ENCODE results near the gene SYT2.
"Not testable (repeated sequence)": the region's sequence is repeated elsewhere in the genome, so short reads cannot be mapped to it uniquely, and the experiment has no call there.

SYT2 gene

DNA sequence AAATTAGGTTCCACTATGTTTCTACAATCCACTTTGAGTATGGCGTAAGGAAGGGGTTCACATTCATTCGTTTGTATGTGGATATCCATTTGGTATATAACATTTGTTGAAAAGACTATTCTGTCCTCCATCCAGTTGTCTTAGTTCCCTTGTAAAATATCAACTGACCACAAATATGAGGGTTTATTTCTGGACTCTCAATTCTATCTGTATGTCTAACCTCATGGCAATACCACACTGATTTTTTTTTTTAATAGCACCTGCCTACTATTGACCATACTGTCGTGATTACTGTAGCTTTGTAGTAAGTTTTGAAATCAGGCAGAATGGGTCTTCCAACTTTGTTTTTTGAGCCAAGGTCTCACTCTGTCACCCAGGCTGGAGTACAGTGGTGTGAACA is 98.2 kb downstream of the SYT2 start:
- CTCF ChIA-PET = not testable (repeated sequence)

DNA sequence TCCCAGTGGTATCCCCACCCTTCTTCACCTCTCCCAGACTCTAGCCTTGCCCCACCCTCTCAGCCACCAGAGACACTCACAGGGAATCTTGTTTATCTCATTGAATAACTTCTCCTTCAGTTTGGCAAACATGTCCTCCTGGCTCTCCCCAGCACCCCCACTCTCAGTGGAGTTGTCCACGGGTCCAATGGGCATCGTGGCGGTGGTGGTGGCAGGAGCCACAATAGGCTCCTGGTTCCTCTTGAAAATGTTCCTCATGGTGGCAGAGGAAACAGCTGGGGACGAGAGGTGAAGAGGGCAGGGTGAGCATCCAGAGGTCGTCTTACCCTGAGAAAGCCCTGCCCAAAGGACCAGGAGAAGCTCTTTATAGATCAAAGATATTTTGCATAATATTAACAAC is 104.7 kb downstream of the SYT2 start:
- CTCF ChIA-PET = no interaction called here
- Mint-ChIP-seq H3K27me3 (no peaks in the 10 kb centered on the region), H3K36me3 (no peaks in the 10 kb centered on the region), H3K4me3 (no peak overlapping the region), H3K27ac (no peak overlapping the region), H3K9me3 (no peaks in the 10 kb centered on the region), H3K4me1 (peaks cover 2% of the 10 kb centered on the region)
- DNase-seq = no peak

More for the DNA sequence above, 98.2 kb downstream of the SYT2 start:
- not testable (repeated sequence) for DNase-seq, H3K4me3 Mint-ChIP-seq, H3K27ac Mint-ChIP-seq, H3K36me3 Mint-ChIP-seq, H3K9me3 Mint-ChIP-seq
- Mint-ChIP-seq H3K27me3 (peaks cover 30% of the 10 kb centered on the region), H3K4me1 (peaks cover 20% of the 10 kb centered on the region)

DNA sequence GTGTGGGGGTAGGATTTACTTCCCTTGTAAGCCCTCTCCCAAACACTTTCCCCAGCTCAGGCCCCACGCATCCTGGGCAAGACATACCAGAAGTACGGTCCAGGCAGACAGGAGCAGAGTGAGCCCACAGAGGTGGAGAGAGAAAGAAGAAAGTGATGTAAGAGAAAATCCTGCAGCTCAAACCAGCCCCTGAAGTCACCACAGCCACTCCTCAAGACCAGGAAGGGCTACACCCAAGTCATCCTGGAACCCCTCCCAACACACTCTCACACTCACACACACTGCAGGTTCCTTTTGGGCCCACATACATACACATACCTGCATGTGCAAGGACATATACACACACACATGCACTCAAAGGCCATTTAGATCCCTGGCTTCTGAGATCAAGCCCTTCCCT is 106.8 kb downstream of the SYT2 start:
- Mint-ChIP-seq H3K27ac (no peak overlapping the region), H3K9me3 (no peaks in the 10 kb centered on the region), H3K27me3 (peaks cover 4% of the 10 kb centered on the region), H3K4me3 (no peak overlapping the region), H3K36me3 (no peaks in the 10 kb centered on the region), H3K4me1 (peaks cover 2% of the 10 kb centered on the region)
- no peak for DNase-seq
- CTCF ChIA-PET = no interaction called here

- Mint-ChIP-seq H3K4me3 (no peak overlapping the region), H3K9me3 (no peaks in the 10 kb centered on the region), H3K27me3 (peaks cover 8% of the 10 kb centered on the region), H3K36me3 (no peaks in the 10 kb centered on the region), H3K4me1 (peaks cover 2% of the 10 kb centered on the region), H3K27ac (no peak overlapping the region)
- DNase-seq = no peak
- CTCF ChIA-PET = interaction anchor here (0.6 to 1.1 kb wide), 6 partner anchors 14 to 251 kb away, joined by 3 to 6 read pairs (median 3); no protein-coding TSS in a partner anchor
Measured at GRCh38 chr1:202600432-202601041, 109.7 kb downstream of the SYT2 start.

DNA sequence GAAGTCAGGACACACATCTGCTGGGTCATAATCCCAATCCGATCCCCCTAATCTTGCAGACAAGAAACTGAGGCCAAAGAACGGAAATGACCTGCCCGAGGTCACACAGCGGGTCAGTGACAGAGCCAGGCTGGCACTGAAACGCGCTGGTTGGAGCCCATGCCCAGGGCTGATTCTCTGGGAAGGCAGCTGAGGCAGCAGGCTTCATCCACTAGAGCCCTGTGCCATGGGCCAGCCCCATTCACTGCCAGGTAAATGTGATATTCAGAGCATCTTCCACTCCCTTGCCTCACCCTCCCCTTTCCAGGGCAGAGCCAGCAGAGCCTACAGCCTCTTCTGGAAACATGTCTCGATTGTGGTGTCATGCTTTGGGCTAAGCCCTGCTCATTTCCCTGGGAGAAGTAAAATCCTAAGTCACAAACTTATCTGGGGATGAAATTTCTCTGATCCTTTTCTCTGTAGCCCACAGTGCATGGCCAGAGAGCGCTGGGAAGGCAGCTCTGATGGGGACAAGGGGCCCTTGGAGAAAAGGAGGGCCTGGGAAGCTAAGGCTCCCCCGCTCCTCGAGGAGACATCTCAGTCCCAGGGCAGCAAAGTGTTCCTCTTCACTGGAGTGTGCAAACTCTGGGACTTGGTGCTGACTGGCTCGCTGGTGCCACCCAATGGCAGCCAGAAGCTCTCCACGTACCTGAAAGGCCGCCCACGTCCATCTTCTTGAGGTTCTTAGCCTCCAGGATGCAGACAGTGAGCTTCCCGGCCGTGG is 110.4 kb downstream of the SYT2 start:
- Mint-ChIP-seq H3K4me1 (peaks cover 2% of the 10 kb centered on the region), H3K36me3 (no peaks in the 10 kb centered on the region), H3K4me3 (no peak overlapping the region), H3K27ac (no peak overlapping the region), H3K9me3 (no peaks in the 10 kb centered on the region), H3K27me3 (peaks cover 10% of the 10 kb centered on the region)
- CTCF ChIA-PET = interaction anchor here (0.6 to 1.1 kb wide), 6 partner anchors 15 to 251 kb away, joined by 3 to 6 read pairs (median 3); no protein-coding TSS in a partner anchor
- peak; percentile 46 for DNase-seq

DNA sequence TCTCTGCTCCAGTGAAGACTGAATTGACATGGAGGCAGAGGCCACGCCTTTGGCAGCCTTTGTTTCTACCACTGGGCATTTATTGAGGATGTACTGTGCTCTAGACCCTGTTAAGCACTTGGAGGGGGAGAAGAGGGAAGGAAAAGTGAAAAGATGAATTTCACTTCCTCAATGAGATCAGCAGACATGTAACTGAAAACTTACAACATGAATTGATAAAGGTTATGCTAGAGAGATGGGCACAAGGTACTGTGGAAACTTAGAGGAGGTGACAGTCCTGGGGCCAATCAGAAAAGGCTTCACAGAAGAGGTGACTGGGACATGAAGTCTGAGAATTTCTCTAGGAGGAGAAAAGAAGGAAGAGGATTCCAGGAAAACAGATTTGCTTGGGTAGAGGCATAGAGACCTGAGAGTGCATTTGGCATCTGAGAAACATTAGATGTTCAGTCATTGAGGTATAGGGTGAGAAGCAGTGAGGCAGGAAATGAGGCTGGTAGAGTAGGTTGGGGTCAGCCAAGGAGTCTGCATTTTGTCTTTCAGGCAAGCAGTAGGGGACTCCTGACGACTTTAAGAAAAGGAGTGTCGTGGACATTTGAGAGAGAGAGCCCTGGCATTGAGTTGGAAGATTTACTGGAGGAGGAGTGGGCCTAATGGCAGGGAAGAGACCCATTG is 113.0 kb downstream of the SYT2 start:
- Mint-ChIP-seq H3K27ac (no peak overlapping the region), H3K36me3 (no peaks in the 10 kb centered on the region), H3K9me3 (no peaks in the 10 kb centered on the region), H3K27me3 (peaks cover 16% of the 10 kb centered on the region), H3K4me3 (no peak overlapping the region), H3K4me1 (no peaks in the 10 kb centered on the region)
- CTCF ChIA-PET = no interaction called here
- no peak for DNase-seq

DNA sequence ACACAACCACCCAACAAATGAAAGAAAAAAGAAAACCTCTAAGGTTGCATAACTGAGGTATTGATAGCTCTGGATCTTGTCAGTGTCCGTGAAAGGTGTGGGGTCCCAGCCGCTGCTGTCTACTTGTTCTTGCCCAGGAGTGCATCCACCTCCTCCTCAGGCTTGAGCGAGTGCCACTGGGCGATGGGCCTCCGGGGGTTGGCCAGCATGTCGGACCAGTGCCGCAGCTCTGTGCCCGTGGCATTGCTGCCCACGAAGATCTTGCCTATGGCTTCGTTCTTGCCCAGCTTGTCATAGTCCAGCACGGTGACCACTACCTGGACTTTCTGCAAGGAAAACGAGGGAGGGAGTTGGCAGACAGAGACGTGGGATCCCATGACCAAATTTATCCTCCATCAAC is 113.6 kb downstream of the SYT2 start:
- H3K27ac Mint-ChIP-seq = no peak overlapping the region
- no peak for DNase-seq
- H3K9me3 Mint-ChIP-seq = no peaks in the 10 kb centered on the region
- peaks cover 16% of the 10 kb centered on the region for H3K27me3 Mint-ChIP-seq
- CTCF ChIA-PET = no interaction called here
- H3K4me3 Mint-ChIP-seq = no peak overlapping the region
- H3K36me3 Mint-ChIP-seq = no peaks in the 10 kb centered on the region
- no peaks in the 10 kb centered on the region for H3K4me1 Mint-ChIP-seq

- Mint-ChIP-seq H3K27me3 (peaks cover 12% of the 10 kb centered on the region), H3K4me3 (no peak overlapping the region), H3K27ac (no peak overlapping the region), H3K36me3 (no peaks in the 10 kb centered on the region), H3K9me3 (no peaks in the 10 kb centered on the region), H3K4me1 (no peaks in the 10 kb centered on the region)
- CTCF ChIA-PET = no interaction called here
- no peak for DNase-seq
Measured at GRCh38 chr1:202593845-202594244, 116.4 kb downstream of the SYT2 start.

GRCh38 chr1:202592146-202592545 is 118.1 kb downstream of the SYT2 start:
- Mint-ChIP-seq H3K27ac (no peak overlapping the region), H3K4me3 (no peak overlapping the region), H3K36me3 (no peaks in the 10 kb centered on the region), H3K9me3 (no peaks in the 10 kb centered on the region), H3K4me1 (peaks cover 2% of the 10 kb centered on the region), H3K27me3 (peaks cover 12% of the 10 kb centered on the region)
- no peak for DNase-seq
- CTCF ChIA-PET = no interaction called here

GRCh38 chr1:202591515-202591914 is 118.7 kb downstream of the SYT2 start:
- H3K9me3 Mint-ChIP-seq = no peaks in the 10 kb centered on the region
- peaks cover 12% of the 10 kb centered on the region for H3K27me3 Mint-ChIP-seq
- no peak overlapping the region for H3K4me3 Mint-ChIP-seq
- CTCF ChIA-PET = no interaction called here
- no peaks in the 10 kb centered on the region for H3K36me3 Mint-ChIP-seq
- no peak for DNase-seq
- H3K27ac Mint-ChIP-seq = no peak overlapping the region
- peaks cover 2% of the 10 kb centered on the region for H3K4me1 Mint-ChIP-seq

DNA sequence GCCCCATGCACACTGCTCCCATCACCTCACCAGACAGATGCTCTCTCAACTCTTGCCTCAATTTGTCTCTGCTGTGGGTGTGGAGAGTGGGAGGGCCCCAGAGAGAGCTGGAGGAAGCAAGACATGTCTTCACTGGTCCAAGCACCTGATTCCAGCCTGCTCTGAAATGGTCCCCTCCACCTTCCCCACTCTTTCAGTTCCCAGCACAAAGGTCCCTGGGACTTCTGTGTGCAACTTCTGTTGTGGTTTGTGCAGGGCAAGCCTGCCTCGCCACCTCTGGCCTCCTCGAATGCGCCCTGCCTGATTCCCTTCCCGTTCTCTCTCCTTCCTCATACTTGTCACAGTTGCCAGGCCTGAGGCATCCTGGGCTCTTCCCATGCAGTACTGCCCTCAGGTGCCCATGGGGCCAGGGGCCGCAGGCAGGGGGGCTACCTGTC is 119.3 kb downstream of the SYT2 start:
- Mint-ChIP-seq H3K27me3 (peaks cover 8% of the 10 kb centered on the region), H3K9me3 (no peaks in the 10 kb centered on the region), H3K36me3 (no peaks in the 10 kb centered on the region), H3K27ac (no peak overlapping the region), H3K4me1 (peaks cover 2% of the 10 kb centered on the region), H3K4me3 (no peak overlapping the region)
- DNase-seq = no peak
- CTCF ChIA-PET = interaction anchor here (0.6 kb wide), 1 partner anchor 486 kb away, joined by 3 read pairs; no protein-coding TSS in a partner anchor

DNA sequence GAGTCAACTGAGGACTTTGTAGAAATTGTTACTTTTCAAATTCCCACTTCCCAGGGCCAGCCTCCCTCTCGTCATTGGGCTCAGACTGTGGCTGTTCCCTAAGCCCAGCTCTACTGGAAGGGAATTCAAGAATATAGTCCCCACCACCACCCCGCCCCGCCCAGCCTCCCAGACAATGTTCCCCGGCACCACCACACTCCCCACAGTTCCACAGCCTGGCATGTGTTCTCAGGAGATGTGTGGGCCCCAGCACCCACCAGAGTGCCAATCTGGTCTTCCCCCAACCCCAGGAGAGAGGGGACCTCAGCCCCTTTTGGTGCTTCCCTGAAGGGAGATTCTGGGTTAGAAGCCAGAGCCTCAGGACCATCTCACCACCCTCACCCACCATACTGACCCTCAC is 120.1 kb downstream of the SYT2 start:
- peaks cover 2% of the 10 kb centered on the region for H3K4me1 Mint-ChIP-seq
- H3K27ac Mint-ChIP-seq = no peak overlapping the region

GRCh38 chr1:202589190-202589930 is 120.9 kb downstream of the SYT2 start:
- H3K36me3 Mint-ChIP-seq = no peaks in the 10 kb centered on the region
- H3K4me1 Mint-ChIP-seq = peaks cover 2% of the 10 kb centered on the region
- DNase-seq = no peak
- H3K27ac Mint-ChIP-seq = no peak overlapping the region
- peaks cover 4% of the 10 kb centered on the region for H3K27me3 Mint-ChIP-seq
- CTCF ChIA-PET = interaction anchor here (0.6 to 0.7 kb wide), 2 partner anchors 28 to 31 kb away, joined by 3 read pairs; no protein-coding TSS in a partner anchor
- H3K9me3 Mint-ChIP-seq = no peaks in the 10 kb centered on the region
- no peak overlapping the region for H3K4me3 Mint-ChIP-seq

More for the DNA sequence above, 120.1 kb downstream of the SYT2 start:
- Mint-ChIP-seq H3K36me3 (no peaks in the 10 kb centered on the region), H3K9me3 (no peaks in the 10 kb centered on the region), H3K27me3 (peaks cover 8% of the 10 kb centered on the region), H3K4me3 (no peak overlapping the region)
- CTCF ChIA-PET = interaction anchor here (0.6 kb wide), 1 partner anchor 485 kb away, joined by 3 read pairs; no protein-coding TSS in a partner anchor
- no peak for DNase-seq

Data from activated naive CD4-positive, alpha-beta T cell treated with anti-CD3 and anti-CD28 coated beads, Interleukin-2, amount 10 ng/mL, durations not matched to agents 7 days and 5 days (primary cell).